ENCODE data around the gene NXN.
A peak's percentile ranks its signal among the peaks of the same experiment; 100 is the strongest.
"Not testable (repeated sequence)": the region's sequence is repeated elsewhere in the genome, so short reads cannot be mapped to it uniquely, and the experiment has no call there.

The NXN gene

GRCh38 chr17:962670-963069 is 16.9 kb downstream of the NXN start:
- peak overlapping the region; percentile 28; the same call in 1 of the 2 replicates for H3K9ac ChIP-seq (ENCODE audit: low read depth, low read length)
- H3K9me3 ChIP-seq (ENCODE audit: control insufficient read depth, insufficient read depth, low read length) = no peaks in the 10 kb centered on the region
- H3K36me3 ChIP-seq (ENCODE audit: insufficient read depth, low read length) = no peaks in the 10 kb centered on the region
- H3K4me1 ChIP-seq (ENCODE audit: insufficient read depth, low read length) = peaks cover 32% of the 10 kb centered on the region

- Histone ChIP-seq H3K9me3 (ENCODE audit: control insufficient read depth, insufficient read depth, low read length) (no peaks in the 10 kb centered on the region), H3K36me3 (ENCODE audit: insufficient read depth, low read length) (no peaks in the 10 kb centered on the region), H3K4me1 (ENCODE audit: insufficient read depth, low read length) (peaks cover 31% of the 10 kb centered on the region), H3K9ac (ENCODE audit: low read depth, low read length) (no peak overlapping the region)
Observed at GRCh38 chr17:962166-962565, 17.4 kb downstream of the NXN start.

DNA sequence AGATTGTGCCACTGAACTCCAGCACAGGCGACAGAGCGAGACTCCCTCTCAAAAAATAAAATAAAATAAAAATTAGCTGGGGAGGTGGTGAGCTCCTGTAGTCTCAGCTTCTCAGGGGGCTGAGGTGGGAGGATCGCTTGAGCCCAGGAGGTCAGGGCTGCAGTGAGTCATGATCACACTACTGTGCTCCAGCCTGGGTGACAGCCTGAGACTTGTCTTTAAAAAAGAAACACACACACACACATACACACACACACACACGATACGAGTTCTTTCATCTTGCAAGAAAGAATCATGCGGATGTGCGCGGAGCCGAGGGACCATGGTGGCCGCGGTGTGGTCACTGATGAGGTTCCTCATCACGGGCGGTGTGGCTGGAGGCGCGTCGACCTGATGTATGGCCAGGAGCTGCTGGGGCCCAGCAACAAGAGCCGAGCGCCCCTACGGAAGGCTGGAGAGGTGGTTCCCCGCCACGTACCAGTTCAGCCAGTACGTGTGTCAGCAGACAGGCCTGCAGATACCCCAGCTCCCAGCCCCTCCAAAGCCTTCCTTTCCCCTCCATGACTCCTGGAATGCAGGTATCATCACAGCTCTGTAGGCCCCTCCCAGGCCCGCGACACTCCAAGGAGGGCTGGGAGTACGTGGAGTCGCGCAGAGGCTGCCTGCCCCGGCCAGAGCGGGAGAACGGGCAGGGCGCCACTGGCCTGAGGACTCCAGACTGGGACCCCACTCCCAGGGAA is 20.7 kb downstream of the NXN start:
- H3K36me3 ChIP-seq (ENCODE audit: insufficient read depth, low read length) = no peaks in the 10 kb centered on the region
- H3K9me3 ChIP-seq (ENCODE audit: control insufficient read depth, insufficient read depth, low read length) = no peaks in the 10 kb centered on the region
- H3K9ac ChIP-seq (ENCODE audit: low read depth, low read length) = no peak overlapping the region
- H3K4me1 ChIP-seq (ENCODE audit: insufficient read depth, low read length) = peaks cover 19% of the 10 kb centered on the region

- Histone ChIP-seq H3K36me3 (ENCODE audit: insufficient read depth, low read length) (no peaks in the 10 kb centered on the region), H3K4me1 (ENCODE audit: insufficient read depth, low read length) (peaks cover 14% of the 10 kb centered on the region), H3K9ac (ENCODE audit: low read depth, low read length) (no peak overlapping the region), H3K9me3 (ENCODE audit: control insufficient read depth, insufficient read depth, low read length) (no peaks in the 10 kb centered on the region)
Observed at GRCh38 chr17:957856-958421, 21.6 kb downstream of the NXN start.

DNA sequence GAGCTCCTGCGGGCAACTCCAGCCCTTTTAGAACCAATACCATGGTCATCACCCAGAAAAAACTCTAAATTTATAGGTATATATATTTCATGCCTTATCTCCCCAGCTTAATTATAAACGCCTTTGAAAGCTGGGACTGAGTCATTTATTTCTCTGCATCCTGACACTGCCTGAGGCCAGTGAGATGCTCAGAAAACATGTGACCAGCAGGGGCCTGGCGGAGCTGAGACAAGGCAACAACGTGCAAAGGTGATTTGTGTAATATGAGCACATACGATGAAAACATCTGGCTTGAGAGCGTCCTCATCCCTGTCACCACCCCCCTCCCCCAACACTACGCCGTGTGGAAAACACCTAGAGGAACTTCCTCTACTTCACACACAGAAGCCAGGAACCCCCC is 22.7 kb downstream of the NXN start:
- Histone ChIP-seq H3K36me3 (ENCODE audit: insufficient read depth, low read length) (no peaks in the 10 kb centered on the region), H3K9ac (ENCODE audit: low read depth, low read length) (no peak overlapping the region), H3K4me1 (ENCODE audit: insufficient read depth, low read length) (peaks cover 12% of the 10 kb centered on the region), H3K9me3 (ENCODE audit: control insufficient read depth, insufficient read depth, low read length) (no peaks in the 10 kb centered on the region)

- Histone ChIP-seq H3K36me3 (ENCODE audit: insufficient read depth, low read length) (no peaks in the 10 kb centered on the region), H3K9ac (ENCODE audit: low read depth, low read length) (no peak overlapping the region), H3K4me1 (ENCODE audit: insufficient read depth, low read length) (peaks cover 20% of the 10 kb centered on the region), H3K9me3 (ENCODE audit: control insufficient read depth, insufficient read depth, low read length) (no peaks in the 10 kb centered on the region)
Observed at GRCh38 chr17:954431-955164, 25.0 kb downstream of the NXN start.

DNA sequence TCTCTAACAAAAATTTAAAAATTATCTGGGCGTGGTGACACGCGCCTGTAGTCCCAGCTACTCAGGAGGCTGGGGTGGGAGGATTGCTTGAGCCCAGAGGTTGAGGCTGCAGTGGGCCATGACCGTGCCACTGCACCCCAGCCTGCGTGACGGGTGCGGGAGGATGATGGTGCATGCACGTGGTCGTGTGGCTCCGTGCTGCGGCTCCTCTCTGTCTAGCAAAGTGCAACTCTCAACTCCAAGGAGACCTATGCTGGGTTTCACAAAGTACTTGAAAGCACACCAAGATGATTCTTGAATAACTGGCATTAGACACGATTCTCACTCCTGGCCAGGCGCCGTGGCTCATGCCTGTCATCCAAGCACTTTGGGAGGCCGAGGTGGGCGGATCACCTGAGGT is 25.8 kb downstream of the NXN start:
- Histone ChIP-seq H3K36me3 (ENCODE audit: insufficient read depth, low read length) (no peaks in the 10 kb centered on the region), H3K4me1 (ENCODE audit: insufficient read depth, low read length) (peaks cover 20% of the 10 kb centered on the region), H3K9ac (ENCODE audit: low read depth, low read length) (no peak overlapping the region)

DNA sequence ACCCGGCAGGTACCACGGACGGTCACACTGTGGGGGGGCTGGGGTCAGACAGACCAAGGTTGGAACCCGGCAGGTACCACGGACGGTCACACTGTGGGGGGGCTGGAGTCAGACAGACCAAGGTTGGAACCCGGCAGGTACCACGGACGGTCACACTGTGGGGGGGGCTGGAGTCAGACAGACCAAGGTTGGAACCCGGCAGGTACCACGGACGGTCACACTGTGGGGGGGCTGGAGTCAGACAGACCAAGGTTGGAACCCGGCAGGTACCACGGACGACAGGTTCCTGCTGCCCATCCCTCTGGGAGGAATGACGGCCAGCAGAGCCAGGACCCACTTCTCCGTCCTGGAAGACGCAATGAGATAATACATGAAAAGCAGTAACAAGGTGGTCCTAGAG is 27.0 kb downstream of the NXN start:
- not testable (repeated sequence) for H3K36me3 ChIP-seq (ENCODE audit: insufficient read depth, low read length); H3K9ac ChIP-seq (ENCODE audit: low read depth, low read length); H3K9me3 ChIP-seq (ENCODE audit: control insufficient read depth, insufficient read depth, low read length)
- H3K4me1 ChIP-seq (ENCODE audit: insufficient read depth, low read length) = peaks cover 20% of the 10 kb centered on the region

More for the DNA sequence above, 25.8 kb downstream of the NXN start:
- H3K9me3 ChIP-seq (ENCODE audit: control insufficient read depth, insufficient read depth, low read length) = no peaks in the 10 kb centered on the region

DNA sequence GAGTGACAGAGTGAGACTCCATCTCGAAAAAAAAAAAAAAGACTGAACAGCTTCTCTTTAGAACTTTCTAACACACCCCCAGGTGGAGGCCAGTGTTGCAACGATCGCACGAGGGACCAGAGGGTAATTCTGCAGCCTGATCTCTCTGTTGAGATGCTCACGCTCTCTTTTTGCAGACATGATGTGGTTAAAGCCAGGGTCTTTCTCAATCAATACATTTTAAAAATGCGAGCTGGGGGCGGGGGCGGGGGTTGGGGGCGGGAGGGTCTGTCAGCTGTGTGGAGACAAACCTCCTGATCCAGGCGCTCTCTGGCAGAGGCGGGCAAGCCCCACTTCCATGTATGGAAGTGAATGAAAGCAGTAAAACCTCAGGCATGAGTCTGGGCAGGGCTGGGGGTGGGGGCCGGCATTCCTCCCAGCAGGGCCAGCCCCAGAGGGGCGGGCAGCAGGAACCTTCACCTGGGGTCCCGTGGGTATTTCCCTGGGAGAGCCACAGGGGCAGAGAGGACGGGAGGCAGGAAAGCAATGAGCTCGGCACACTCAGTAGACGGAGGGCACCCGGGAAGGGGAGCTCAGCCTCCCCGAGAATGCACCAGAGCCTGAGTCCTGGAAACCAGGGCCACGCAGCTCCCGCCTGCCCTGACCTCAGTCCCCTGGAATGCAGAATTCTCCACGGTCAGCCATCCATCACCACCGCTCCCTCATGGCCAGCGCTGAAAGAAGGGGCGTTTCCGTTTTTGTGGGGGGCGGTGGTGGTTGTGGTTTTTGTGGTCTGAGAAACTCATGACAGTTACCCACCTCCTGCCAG is 28.0 kb downstream of the NXN start:
- H3K9ac ChIP-seq (ENCODE audit: low read depth, low read length) = peak overlapping the region; percentile 34; the same call in 1 of the 2 replicates
- H3K4me1 ChIP-seq (ENCODE audit: insufficient read depth, low read length) = peaks cover 20% of the 10 kb centered on the region
- H3K36me3 ChIP-seq (ENCODE audit: insufficient read depth, low read length) = no peaks in the 10 kb centered on the region
- H3K9me3 ChIP-seq (ENCODE audit: control insufficient read depth, insufficient read depth, low read length) = no peaks in the 10 kb centered on the region

- Histone ChIP-seq H3K4me1 (ENCODE audit: insufficient read depth, low read length) (peaks cover 18% of the 10 kb centered on the region), H3K9me3 (ENCODE audit: control insufficient read depth, insufficient read depth, low read length) (no peaks in the 10 kb centered on the region), H3K9ac (ENCODE audit: low read depth, low read length) (peak overlapping the region; percentile 34), H3K36me3 (ENCODE audit: insufficient read depth, low read length) (no peaks in the 10 kb centered on the region)
Observed at GRCh38 chr17:949623-950303, 29.8 kb downstream of the NXN start.

GRCh38 chr17:948284-948852 is 31.2 kb downstream of the NXN start:
- peaks cover 6% of the 10 kb centered on the region; the same call in 1 of the 2 replicates for H3K36me3 ChIP-seq (ENCODE audit: insufficient read depth, low read length)
- no peaks in the 10 kb centered on the region for H3K9me3 ChIP-seq (ENCODE audit: control insufficient read depth, insufficient read depth, low read length)
- no peak overlapping the region for H3K9ac ChIP-seq (ENCODE audit: low read depth, low read length)
- peaks cover 15% of the 10 kb centered on the region for H3K4me1 ChIP-seq (ENCODE audit: insufficient read depth, low read length)

DNA sequence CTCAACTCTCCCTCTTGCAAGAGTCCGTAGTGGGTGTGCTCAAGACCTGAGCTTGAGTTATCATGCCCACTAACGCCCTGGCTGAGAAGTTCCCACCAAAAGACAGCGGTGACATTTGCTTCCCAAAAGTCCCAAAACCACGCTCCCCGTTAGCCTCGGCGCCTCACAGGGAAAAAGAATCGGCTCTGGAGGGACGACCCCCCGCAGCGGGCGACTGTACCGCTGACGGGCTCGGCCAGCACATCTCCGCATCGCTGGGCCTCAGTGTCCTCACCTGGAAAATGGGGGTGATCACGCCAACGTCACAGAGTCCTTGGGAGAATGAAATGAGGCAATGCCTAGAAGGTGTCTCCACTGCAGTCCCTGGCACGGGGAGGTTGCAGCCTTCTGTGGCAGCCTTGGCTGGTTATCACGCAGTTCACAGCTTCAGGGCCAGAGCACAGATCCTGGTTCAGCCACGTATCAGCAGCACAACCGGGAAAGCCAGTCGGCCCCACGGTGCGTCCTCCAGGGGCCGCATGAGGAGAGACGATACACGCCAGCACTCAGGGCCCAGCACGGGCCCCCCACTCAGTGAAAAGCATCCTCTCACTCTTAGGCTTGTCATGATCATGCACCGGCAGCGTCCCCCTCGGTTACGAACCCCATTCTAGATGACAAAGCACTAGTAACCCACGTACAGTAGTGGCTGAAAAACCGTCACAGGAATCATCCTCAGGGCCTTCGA is 32.9 kb downstream of the NXN start:
- H3K9me3 ChIP-seq (ENCODE audit: control insufficient read depth, insufficient read depth, low read length) = no peaks in the 10 kb centered on the region
- no peak overlapping the region for H3K9ac ChIP-seq (ENCODE audit: low read depth, low read length)
- H3K4me1 ChIP-seq (ENCODE audit: insufficient read depth, low read length) = peaks cover 15% of the 10 kb centered on the region
- H3K36me3 ChIP-seq (ENCODE audit: insufficient read depth, low read length) = peaks cover 6% of the 10 kb centered on the region; the same call in 1 of the 2 replicates

DNA sequence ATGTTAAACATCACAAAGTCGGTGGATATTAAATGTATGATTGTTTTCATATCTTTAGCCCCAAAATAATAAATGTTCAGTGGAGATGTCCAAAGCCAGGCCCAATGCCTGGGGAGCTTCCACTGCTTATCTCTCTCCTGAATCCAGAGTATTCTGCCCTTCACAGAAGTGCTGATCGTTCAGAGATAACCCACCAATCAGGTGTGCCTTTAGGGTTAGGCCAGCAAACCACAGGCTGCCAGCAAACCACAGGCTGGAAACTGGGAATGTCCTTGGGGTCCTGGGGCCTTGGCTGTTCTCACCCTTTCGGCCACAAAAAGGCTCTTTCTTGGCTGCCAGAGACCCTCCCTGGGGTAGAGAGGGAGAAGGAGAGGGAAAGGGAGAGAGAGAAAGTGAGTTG is 33.9 kb downstream of the NXN start:
- no peak overlapping the region for H3K9ac ChIP-seq (ENCODE audit: low read depth, low read length)
- peaks cover 6% of the 10 kb centered on the region; the same call in 1 of the 2 replicates for H3K36me3 ChIP-seq (ENCODE audit: insufficient read depth, low read length)
- H3K9me3 ChIP-seq (ENCODE audit: control insufficient read depth, insufficient read depth, low read length) = no peaks in the 10 kb centered on the region
- peaks cover 13% of the 10 kb centered on the region for H3K4me1 ChIP-seq (ENCODE audit: insufficient read depth, low read length)

All from ES-I3 (cell line).